GM18505 (cell line): Measurements from ENCODE around the gene ILKAP.

Experiments used
- ATAC-seq: cut with Tn5 transposase; IDR thresholded peaks from one replicate; pipeline ENCODE4 v1.9.1; 2021; ENCODE audit not compliant: unreplicated experiment
- POLR2A ChIP-seq: IDR thresholded peaks from 4 replicates; pipeline ENCODE4 v1.6.1; 2011; ENCODE audit warnings: borderline replicate concordance; ENCODE audit not compliant: insufficient read depth, insufficient read length; ENCODE audit errors: extremely low read depth

ILKAP gene

DNA sequence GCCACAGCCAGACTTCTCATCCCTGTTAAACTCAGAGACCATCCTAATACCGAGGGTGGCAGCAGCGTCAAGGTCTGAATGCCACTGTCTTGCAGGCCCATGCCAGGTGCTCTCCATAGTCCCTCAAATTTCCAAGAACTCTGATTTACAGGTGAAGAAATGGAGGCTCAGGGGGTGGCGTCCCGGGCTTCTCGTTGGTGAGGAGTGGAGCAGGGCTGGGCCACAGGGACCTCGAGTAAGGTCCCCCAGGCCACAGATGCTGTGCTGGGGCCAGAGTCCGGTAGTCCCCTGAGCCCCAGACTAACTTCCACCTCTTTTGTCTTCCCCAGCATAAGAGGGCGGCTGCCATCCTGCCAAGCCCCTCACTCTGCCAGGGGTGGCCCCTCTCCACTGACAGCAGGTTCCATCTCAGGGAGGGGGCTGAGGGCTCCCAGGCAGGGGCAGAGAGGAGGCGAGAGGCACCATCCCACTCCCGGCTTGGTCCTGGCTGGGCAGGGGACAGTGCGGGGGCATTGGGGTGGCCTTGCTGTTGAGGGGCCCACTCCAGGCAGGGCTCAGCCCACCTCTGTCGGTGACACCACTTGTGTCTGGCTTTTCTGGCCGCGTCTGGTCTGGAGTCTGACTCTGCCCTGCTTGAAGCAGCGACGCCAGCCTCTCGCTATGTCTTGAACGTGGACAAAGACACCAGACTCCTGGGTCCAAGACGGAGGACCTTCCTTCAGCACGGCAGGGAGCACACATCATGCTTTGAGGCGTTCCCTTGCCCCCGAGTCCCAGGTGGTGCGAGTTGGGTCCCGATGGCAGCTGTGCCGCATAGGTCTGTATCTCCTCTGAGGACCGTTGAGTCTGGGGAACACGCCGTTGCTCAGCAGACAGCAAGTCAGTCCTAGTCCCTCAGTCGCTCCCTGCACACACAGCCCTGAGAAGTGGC is 80.9 kb downstream of the ILKAP start:
- no peak for ATAC-seq
- TF ChIP-seq POLR2A: no peak

DNA sequence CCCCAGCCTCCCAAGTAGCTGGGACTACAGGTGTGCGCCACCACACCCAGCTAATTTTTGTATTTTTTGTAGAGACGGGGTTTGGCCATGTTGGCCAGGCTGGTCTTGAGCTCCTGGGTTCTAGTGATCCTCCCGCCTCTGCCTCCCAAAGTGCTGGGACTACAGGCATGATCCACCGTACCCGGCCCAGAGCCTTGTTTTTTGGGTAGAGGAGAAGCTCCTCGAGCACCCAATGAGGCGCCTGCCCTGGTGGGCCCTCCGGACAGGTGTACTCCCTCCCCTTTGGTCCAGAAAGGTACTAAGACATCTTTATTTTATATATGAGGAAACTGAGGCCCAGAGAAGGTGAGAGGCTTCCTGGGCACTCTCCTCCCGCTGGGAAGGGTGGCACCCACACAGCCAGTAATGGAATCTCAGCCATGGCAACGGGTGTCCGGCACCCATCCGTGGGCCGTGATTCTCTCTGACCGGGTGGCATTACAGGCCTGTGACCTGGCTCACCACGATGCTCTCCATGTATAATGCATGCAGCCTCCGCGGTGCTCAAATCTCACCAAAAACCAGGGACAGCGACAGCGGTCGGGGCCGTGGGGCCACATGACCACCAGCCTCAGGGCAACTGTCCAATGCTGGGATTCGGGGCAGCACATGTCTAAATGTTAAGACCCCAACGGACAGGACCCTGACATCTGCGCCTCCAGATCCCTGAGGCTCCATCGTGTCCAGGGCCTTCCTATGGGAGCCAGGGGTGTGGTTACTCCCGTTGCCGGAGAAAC is 81.8 kb downstream of the ILKAP start:
- no peak for ATAC-seq
- no peak for TF ChIP-seq POLR2A

DNA sequence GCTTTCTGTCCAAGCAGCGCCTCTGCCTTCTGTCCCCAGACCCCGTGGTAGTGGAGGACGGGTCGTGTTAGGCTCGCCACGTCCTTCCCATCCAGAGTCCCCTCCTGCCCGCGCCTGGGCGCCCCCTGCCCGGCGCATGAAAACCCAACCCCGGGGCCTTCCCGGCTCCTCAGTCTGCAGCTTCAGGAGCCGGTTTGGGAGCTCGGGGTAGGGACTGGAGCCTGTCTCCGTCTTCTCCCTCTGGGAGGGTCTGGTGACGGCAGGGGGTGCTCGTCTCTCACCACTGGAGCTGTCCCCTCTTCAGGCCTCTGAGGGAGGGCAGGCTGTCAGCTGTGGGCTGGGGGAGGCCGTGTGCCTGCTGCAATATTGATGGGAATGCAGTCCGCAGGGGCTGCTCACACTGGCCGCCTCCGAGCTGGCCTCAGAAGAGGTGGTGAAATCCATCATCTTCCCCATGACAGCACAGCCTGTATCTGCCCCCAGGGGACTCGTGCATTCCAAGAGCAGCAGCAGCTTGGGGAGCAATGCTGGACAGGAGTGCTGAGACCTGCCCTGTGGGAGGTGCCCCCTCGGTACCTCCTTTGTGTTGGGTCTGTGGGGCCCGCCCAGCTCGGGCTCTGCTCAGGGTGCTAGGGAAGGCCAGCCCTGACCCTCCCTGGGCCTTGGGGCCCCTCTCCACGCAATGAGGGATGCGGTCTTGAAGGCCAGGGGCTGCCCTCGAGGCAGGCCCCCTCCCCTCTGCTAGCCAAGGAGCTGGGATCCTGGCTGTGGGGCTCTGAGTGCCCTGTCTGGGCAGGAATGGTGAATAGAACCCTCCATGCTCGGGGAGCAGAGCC is 82.8 kb downstream of the ILKAP start:
- ATAC-seq: no peak
- no peak for TF ChIP-seq POLR2A
